Fibroblast of gingiva (primary cell): ENCODE results near the gene MXI1.

Experiments used
- DNase-seq: peaks from one replicate; pipeline ENCODE4 v3.0.0-alpha.2; 2011; ENCODE audit warnings: low read depth

MXI1 gene

GRCh38 chr10:110215286-110216170, 8.1 kb downstream of the MXI1 start:
- no peak for DNase-seq

- DNase-seq = no peak
Measured at GRCh38 chr10:110216240-110216639, 8.8 kb downstream of the MXI1 start.

GRCh38 chr10:110216942-110217661, 9.7 kb downstream of the MXI1 start:
- no peak for DNase-seq

GRCh38 chr10:110217662-110218008, 10.2 kb downstream of the MXI1 start:
- no peak for DNase-seq

- no peak for DNase-seq
Measured at GRCh38 chr10:110218632-110219031, 11.2 kb downstream of the MXI1 start.

GRCh38 chr10:110219884-110220283, 12.5 kb downstream of the MXI1 start:
- no peak for DNase-seq

GRCh38 chr10:110220398-110220797, 13.0 kb downstream of the MXI1 start:
- DNase-seq = no peak

- DNase-seq = no peak
Measured at GRCh38 chr10:110221044-110221720, 13.8 kb downstream of the MXI1 start.

GRCh38 chr10:110221721-110222261, 14.4 kb downstream of the MXI1 start:
- DNase-seq = peak; percentile 84

- no peak for DNase-seq
Measured at GRCh38 chr10:110222641-110223297, 15.4 kb downstream of the MXI1 start.

GRCh38 chr10:110223298-110223925, 16.0 kb downstream of the MXI1 start:
- DNase-seq = no peak

- DNase-seq = no peak
Measured at GRCh38 chr10:110224992-110225391, 17.6 kb downstream of the MXI1 start.

GRCh38 chr10:110225441-110225755, 18.0 kb downstream of the MXI1 start:
- no peak for DNase-seq

GRCh38 chr10:110225756-110226542, 18.5 kb downstream of the MXI1 start:
- peak; percentile 93 for DNase-seq

GRCh38 chr10:110226543-110226925, 19.1 kb downstream of the MXI1 start:
- DNase-seq = peak; percentile 95

- DNase-seq = no peak
Measured at GRCh38 chr10:110226926-110227641, 19.7 kb downstream of the MXI1 start.

- DNase-seq = no peak
Measured at GRCh38 chr10:110228066-110228465, 20.7 kb downstream of the MXI1 start.

GRCh38 chr10:110229155-110229554, 21.8 kb downstream of the MXI1 start:
- DNase-seq = no peak

GRCh38 chr10:110233846-110234245, 26.4 kb downstream of the MXI1 start:
- DNase-seq = no peak

GRCh38 chr10:110237894-110238480, 30.6 kb downstream of the MXI1 start:
- no peak for DNase-seq
